ENCODE measurements around the gene KLHL2.
A peak's percentile ranks its signal among the peaks of the same experiment; 100 is the strongest.
"Not testable (repeated sequence)": the region's sequence is repeated elsewhere in the genome, so short reads cannot be mapped to it uniquely, and the experiment has no call there.

Gene KLHL2

DNA sequence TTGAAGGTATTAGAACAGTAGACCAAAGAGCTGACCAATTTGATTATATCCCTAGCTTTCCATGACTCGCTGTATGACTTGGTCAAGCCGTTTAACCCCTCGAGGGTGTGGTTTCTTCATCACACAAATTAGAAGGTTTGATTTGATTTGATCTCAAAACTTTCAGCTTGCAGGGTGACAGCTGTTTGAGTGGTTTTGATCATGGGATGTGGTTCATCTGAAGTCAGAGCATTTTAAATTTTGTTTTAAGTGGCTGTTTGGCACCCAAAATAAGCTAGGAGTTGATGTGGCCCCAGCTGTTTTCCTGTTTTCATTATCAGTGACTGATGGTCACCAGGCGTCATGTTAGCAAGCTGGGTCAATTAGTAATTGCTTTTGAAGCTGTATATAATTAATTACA lies 52.4 kb downstream of the KLHL2 start:
- not testable (repeated sequence) for H3K4me3 ChIP-seq (ENCODE audit: low read depth, low read length); DNase-seq (ENCODE audit: low read depth)

DNA sequence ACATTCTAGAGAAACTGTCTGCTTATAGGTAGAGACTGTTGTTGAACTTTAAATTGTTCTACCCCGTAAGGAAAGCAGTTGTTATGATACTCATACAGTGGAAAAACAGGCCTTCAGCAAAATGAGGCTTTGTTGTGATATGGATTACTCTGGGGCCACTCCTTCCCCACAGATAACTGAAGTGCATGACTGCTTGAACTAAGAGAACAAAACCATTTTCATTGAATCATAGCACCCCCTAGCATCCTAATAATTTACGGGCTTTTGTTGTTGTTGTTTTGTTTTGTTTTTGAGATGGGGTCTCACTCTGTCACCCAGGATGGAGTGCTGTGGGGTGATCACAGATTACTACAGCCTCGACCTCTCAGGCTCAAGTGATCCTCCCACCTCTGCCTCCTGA lies 54.9 kb downstream of the KLHL2 start:
- not testable (repeated sequence) for H3K4me3 ChIP-seq (ENCODE audit: low read depth, low read length); DNase-seq (ENCODE audit: low read depth)

DNA sequence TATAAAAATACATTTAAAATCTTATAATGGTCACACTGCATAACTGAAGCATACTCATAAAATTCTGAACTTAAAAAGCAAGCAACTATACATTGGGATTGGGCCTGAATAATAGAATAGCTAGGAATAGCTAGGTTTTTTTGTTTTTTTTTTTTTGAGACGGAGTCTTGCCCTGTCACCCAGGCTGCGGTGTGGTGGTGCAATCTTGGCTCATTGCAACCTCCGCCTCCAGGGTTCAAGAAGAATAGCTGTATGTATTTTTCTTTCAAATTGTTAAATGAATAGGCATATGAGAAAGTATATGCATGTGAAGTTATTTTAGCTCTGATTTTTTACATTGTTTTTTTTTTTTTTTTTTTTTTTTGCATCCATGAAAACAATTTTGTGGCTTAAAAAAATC lies 56.1 kb downstream of the KLHL2 start:
- not testable (repeated sequence) for H3K4me3 ChIP-seq (ENCODE audit: low read depth, low read length); DNase-seq (ENCODE audit: low read depth)

DNA sequence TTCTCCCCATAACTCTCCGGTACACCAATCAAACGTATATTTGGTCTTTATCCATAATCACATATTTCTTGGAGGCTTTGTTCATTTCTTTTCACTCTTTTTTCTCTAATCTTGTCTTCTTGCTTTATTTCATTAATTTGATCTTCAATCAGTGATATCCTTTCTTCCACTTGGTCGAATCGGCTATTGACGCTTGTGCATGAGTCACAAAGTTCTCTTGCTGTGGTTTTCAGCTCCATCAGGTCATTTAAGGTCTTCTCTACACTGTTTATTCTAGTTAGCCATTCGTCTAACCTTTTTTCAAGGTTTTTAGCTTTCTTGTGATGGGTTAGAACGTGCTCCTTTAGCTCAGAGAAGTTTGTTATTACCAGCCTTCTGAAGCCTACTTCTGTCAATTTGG lies 62.6 kb downstream of the KLHL2 start:
- DNase-seq (ENCODE audit: low read depth): peak; percentile 37

DNA sequence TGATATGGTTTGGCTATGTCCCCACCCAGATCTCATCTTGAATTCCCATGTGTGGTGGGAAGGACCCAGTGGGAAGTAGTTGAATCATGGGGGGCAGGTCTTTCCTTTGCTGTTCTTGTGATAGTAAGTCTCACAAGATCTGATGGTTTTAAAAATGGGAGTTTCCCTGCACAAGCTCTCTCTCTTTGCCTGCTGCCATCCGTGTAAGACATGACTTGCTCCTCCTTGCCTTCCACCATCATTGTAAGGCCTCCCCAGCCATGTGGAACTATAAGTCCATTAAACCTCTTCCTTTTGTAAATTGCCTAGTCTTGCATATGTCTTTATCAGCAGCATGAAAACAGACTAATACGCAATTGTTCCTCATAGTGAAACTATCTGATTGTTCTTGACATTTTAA lies 66.1 kb downstream of the KLHL2 start:
- not testable (repeated sequence) for H3K4me3 ChIP-seq (ENCODE audit: low read depth, low read length); DNase-seq (ENCODE audit: low read depth)

More for the DNA sequence above, 62.6 kb downstream of the KLHL2 start:
- H3K4me3 ChIP-seq (ENCODE audit: low read depth, low read length): not testable (repeated sequence)

DNA sequence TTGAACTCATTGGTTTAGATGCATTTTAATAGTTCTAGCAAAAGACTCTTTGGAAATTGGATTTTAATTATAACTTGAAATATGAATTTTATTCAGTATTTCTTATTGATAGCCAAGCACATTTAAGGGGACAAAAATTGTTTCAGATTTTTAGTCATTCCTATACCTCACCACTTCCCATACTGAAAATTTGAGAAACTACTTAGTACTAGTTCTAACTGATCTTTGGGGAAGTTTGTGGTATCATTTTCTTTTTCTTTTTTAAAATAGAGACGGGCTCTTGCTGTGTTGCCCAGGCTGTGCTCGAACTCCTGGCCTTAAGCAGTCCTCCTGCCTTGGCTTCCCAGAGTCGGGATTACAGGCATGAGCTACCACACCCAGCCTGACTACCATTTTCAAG lies 68.0 kb downstream of the KLHL2 start:
- not testable (repeated sequence) for H3K4me3 ChIP-seq (ENCODE audit: low read depth, low read length); DNase-seq (ENCODE audit: low read depth)

DNA sequence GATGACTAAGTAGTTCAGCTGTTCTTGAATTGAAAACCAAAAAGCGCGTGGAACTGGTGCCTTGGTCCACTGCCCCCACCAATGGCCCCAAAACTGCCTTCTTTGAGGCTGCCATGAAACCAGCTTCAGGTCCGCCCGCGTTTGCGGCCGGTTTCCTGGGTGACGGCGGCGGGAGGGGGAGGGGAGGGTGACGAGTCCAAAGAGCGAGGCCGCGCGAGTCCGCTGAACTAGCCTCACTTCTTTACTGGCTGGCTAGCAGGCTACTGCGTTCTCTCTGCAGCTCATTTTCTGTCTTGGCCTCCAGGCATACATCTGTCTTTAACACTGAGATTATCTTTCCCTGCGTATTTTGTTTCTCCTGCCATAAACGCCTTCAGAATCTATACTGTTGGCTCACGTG lies 72.2 kb downstream of the KLHL2 start:
- DNase-seq (ENCODE audit: low read depth); H3K4me3 ChIP-seq (ENCODE audit: low read depth, low read length): not testable (repeated sequence)

DNA sequence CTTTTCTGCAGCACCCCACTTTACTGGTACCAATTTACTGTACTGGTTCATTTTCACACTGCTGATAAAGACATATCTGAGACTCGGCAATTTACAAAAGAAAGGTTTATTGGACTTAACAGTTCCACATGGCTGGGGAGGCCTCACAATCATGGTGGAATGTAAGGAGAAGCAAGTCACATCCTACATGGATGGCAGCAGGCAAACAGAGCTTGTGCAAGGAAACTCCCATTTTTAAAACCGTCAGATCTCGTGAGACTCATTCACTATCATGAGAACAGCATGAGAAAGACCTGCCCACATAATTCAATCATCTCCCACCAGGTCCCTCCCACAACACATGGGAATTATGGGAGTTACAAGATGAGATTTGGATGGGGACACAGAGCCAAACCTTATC lies 77.3 kb downstream of the KLHL2 start:
- not testable (repeated sequence) for H3K4me3 ChIP-seq (ENCODE audit: low read depth, low read length)

DNA sequence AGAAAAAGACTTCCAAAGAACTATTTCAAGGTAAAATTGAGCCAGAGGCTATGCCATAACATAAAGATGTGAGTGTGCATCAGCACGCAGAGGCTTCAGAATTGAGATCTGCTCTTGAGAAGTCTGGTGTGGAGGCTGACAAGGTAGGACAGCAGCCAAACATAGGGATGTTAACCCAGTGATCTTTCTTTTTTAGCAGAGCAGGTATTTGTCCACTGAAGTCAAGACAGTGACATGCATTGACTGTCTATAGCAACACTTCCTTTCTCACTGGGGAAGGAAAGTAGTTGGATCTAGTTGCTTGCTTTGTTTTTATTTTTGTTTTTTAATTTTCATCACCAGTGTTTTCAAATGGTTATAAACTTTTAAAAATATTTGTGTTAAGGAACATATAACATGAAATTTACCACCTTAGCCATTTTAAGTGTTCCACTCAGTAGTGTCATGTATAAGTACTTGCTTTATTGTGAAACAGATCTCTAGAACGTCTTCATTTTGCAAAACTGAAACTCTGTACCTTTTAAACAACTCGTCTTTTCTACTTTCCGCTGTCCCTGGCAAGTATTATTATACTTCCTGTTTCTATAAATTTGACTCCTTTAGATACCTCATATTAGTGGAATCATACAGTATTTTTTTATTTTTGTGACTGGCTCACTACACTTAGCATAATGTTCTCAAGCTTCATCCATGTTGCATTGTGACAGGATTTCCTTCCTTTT lies 79.4 kb downstream of the KLHL2 start:
- DNase-seq (ENCODE audit: low read depth); H3K4me3 ChIP-seq (ENCODE audit: low read depth, low read length): not testable (repeated sequence)

More for the DNA sequence above, 77.3 kb downstream of the KLHL2 start:
- not testable (repeated sequence) for DNase-seq (ENCODE audit: low read depth)

DNA sequence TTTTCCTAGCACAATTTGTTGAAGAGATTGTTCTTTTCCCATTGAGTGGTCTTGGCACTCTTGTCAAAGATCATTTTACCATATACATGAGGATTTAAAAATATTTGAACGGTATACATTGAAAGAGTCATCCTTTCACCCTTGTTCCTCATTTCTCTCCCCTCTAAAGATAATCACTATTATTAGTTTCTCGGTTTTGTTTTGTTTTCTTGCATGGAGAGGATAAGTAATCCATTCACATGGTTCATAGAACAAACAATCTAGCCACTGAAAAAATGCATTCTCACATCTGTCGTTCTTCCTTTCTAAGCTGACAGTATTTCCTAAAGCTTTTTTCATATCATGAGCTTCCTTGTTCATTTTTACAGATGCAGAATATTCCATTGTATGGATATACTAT lies 80.9 kb downstream of the KLHL2 start:
- H3K4me3 ChIP-seq (ENCODE audit: low read depth, low read length): no peak overlapping the region
- DNase-seq (ENCODE audit: low read depth): no peak
- TF ChIP-seq, protein P1, sequence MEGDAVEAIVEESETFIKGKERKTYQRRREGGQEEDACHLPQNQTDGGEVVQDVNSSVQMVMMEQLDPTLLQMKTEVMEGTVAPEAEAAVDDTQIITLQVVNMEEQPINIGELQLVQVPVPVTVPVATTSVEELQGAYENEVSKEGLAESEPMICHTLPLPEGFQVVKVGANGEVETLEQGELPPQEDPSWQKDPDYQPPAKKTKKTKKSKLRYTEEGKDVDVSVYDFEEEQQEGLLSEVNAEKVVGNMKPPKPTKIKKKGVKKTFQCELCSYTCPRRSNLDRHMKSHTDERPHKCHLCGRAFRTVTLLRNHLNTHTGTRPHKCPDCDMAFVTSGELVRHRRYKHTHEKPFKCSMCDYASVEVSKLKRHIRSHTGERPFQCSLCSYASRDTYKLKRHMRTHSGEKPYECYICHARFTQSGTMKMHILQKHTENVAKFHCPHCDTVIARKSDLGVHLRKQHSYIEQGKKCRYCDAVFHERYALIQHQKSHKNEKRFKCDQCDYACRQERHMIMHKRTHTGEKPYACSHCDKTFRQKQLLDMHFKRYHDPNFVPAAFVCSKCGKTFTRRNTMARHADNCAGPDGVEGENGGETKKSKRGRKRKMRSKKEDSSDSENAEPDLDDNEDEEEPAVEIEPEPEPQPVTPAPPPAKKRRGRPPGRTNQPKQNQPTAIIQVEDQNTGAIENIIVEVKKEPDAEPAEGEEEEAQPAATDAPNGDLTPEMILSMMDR (conservative IDR thresholded peaks at IDR 0.05; ENCODE audit: low read depth, low read length): no peak

DNA sequence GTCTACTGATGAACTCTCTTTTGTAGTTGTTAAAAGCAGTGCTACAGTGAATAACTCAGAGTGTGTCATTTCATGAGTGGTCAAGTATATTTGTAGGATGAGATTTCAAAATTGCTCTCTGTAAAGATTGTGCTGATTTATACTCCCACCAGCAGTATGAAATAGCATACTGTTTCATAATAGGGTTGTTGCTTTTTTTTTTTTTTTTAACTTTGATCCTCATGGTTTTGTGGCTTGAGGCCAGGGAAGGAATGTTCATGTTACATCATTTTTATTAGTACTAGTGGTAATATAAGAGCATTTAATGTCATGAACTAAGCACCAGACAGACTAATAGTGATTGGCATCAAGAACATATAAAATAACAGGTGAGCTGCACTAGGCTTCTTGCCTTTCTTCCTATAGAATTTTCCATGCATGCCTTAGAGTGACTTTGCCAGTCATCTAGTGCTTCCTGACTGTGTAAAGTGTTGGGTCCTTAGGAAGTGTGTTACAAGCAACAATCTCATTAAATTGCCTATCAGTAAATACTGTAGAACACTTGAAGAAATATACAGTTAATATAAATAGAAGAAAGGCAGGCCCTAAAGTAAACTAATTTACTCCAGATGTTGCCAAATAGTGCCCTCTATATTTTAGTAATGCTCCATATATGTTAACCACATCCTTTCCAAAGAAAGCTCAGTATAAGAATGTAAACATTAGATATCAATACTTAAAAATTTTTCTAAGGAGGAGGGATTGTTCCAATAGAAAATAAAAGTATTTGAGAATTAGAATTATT lies 81.5 kb downstream of the KLHL2 start:
- TF ChIP-seq, protein P1 (conservative IDR thresholded peaks at IDR 0.05; ENCODE audit: low read depth, low read length): no peak
- DNase-seq (ENCODE audit: low read depth): peak; percentile 90
- H3K4me3 ChIP-seq (ENCODE audit: low read depth, low read length): no peak overlapping the region

DNA sequence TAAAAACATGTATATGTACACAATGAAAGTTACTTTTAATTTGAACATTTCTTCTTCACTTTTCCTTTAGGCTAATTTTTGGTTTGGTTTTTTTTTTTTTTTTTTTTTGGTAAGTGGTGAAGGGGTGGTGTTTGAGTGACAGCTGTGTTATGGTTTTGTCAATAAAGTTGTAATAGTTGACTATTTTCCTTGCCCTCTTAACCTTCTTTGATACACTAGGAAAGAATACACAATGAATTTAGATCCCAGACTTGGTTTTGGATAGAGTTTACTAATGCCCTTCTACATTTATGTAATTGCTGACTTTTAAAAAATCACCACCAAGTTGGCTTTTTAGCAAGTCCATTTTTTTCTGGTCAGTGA lies 82.0 kb downstream of the KLHL2 start:
- no peak overlapping the region for H3K4me3 ChIP-seq (ENCODE audit: low read depth, low read length)
- no peak for DNase-seq (ENCODE audit: low read depth)
- TF ChIP-seq, protein P1 (conservative IDR thresholded peaks at IDR 0.05; ENCODE audit: low read depth, low read length): no peak
